Thoracic aorta (tissue), 2 donors: ENCODE results near the gene UBL4A. TPM values are rescaled to one million over a fixed set of nuclear protein-coding genes. Genes with fewer than 3 reads are reported as not detected.

Experiments used
- ATAC-seq: fragments of 150-250 bp; one replicate; pipeline ENCODE4 v1.8.0; 2017; ENCODE audit warnings: low read depth; ENCODE audit not compliant: insufficient number of reproducible peaks, low FRiP score
- DNase-seq: peaks from one replicate; pipeline ENCODE4 v3.0.0-alpha.2; 2020; ENCODE audit warnings: low spot score
- H3K27ac ChIP-seq, 2 donors: fragments of 200-600 bp; sonication (generic); 1 replicate in 1 of 2; 2 replicates in 1 of 2; pipeline ENCODE4 v1.5.1; 2016; ENCODE audit warnings: mild to moderate bottlenecking in 2 of 2, moderate library complexity in 2 of 2
- H3K27me3 ChIP-seq: fragments of 200-600 bp; sonication (generic); replicated peaks from 2 replicates; pipeline ENCODE4 v1.6.0; 2016; ENCODE audit warnings: mild to moderate bottlenecking; ENCODE audit not compliant: insufficient read depth
- H3K36me3 ChIP-seq: fragments of 200-600 bp; sonication (generic); one replicate; pipeline ENCODE4 v1.5.1; 2016
- H3K4me1 ChIP-seq, 2 donors: fragments of 200-600 bp; sonication (generic); 1 replicate in 1 of 2; 2 replicates in 1 of 2; pipeline versions ENCODE4 v1.5.1 to v1.6.0; 2016; ENCODE audit warnings: low read depth in 2 of 2, mild to moderate bottlenecking in 1 of 2; ENCODE audit not compliant: control insufficient read depth in 1 of 2
- H3K4me3 ChIP-seq: fragments of 200-600 bp; sonication (generic); 2 replicates; pipeline ENCODE4 v1.5.1; 2016; ENCODE audit warnings: mild to moderate bottlenecking
- H3K9me3 ChIP-seq: fragments of 200-600 bp; sonication (generic); 2 replicates; pipeline ENCODE4 v1.5.1; 2016
- total RNA-seq, 2 donors: library from RNA; depleted of rRNA; stranded (reverse); fragments of >200 nt; gene quantifications; one replicate each; pipeline versions ENCODE4 v1.1.0 to v1.2.3, GENCODE V29; 2016
- TF ChIP-seq, protein P1 (sequence below): fragments of 200-600 bp; sonication (generic); IDR thresholded peaks from one replicate; pipeline ENCODE4 v1.5.1; 2019; ENCODE audit warnings: antibody characterized with exemption

Gene UBL4A
- 10 to 100 TPM; 28.1 to 67.1 TPM for total RNA-seq

GRCh38 chrX:154486396-154487207 is at the start of gene UBL4A:
Gene UBL4A (minus strand): TSS chrX:154486615. CDS start chrX:154486584, 31 bp downstream.
- Histone ChIP-seq H3K4me1 (peaks cover 3 to 41% of the 10 kb centered on the region in 2 donors), H3K27ac (peak within 1 kb of the TSS; percentile 52 to 77), H3K4me3 (peak within 1 kb of the TSS; percentile 78), H3K9me3 (no peaks in the 10 kb centered on the region), H3K36me3 (peaks cover 5% of the 10 kb centered on the region), H3K27me3 (no peaks in the 10 kb centered on the region)
- ATAC-seq: no peak
- DNase-seq: peak; percentile 30
- TF ChIP-seq, protein P1, sequence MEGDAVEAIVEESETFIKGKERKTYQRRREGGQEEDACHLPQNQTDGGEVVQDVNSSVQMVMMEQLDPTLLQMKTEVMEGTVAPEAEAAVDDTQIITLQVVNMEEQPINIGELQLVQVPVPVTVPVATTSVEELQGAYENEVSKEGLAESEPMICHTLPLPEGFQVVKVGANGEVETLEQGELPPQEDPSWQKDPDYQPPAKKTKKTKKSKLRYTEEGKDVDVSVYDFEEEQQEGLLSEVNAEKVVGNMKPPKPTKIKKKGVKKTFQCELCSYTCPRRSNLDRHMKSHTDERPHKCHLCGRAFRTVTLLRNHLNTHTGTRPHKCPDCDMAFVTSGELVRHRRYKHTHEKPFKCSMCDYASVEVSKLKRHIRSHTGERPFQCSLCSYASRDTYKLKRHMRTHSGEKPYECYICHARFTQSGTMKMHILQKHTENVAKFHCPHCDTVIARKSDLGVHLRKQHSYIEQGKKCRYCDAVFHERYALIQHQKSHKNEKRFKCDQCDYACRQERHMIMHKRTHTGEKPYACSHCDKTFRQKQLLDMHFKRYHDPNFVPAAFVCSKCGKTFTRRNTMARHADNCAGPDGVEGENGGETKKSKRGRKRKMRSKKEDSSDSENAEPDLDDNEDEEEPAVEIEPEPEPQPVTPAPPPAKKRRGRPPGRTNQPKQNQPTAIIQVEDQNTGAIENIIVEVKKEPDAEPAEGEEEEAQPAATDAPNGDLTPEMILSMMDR: no peak

- H3K9me3 ChIP-seq: no peaks in the 10 kb centered on the region
- peaks cover 7% of the 10 kb centered on the region for H3K36me3 ChIP-seq
- H3K4me3 ChIP-seq: no peak overlapping the region
- no peak overlapping the region for H3K27ac ChIP-seq
- DNase-seq (no peak), ATAC-seq (no peak)
- TF ChIP-seq, protein P1: no peak
- peaks cover 2 to 21% of the 10 kb centered on the region in 2 donors for H3K4me1 ChIP-seq
- H3K27me3 ChIP-seq: no peaks in the 10 kb centered on the region
Observed at GRCh38 chrX:154535892-154536291, 49.5 kb upstream of the UBL4A start.

GRCh38 chrX:154534526-154535322 is 48.3 kb upstream of the UBL4A start:
- Histone ChIP-seq H3K27me3 (no peaks in the 10 kb centered on the region), H3K4me1 (peaks cover 0 to 17% of the 10 kb centered on the region in 2 donors), H3K36me3 (peaks cover 7% of the 10 kb centered on the region), H3K9me3 (no peaks in the 10 kb centered on the region), H3K27ac (peak overlapping the region in 1 of 2 donors; percentile 55), H3K4me3 (no peak overlapping the region)
- ATAC-seq: peak; percentile 30
- TF ChIP-seq, protein P1: peak; percentile 91
- DNase-seq: no peak

- Histone ChIP-seq H3K36me3 (peaks cover 7% of the 10 kb centered on the region), H3K27me3 (no peaks in the 10 kb centered on the region), H3K9me3 (no peaks in the 10 kb centered on the region), H3K4me3 (no peak overlapping the region), H3K4me1 (peaks cover 0 to 17% of the 10 kb centered on the region in 2 donors), H3K27ac (no peak overlapping the region)
- ATAC-seq (no peak), DNase-seq (no peak)
- TF ChIP-seq, protein P1: no peak
Observed at GRCh38 chrX:154532690-154533089, 46.3 kb upstream of the UBL4A start.

DNA sequence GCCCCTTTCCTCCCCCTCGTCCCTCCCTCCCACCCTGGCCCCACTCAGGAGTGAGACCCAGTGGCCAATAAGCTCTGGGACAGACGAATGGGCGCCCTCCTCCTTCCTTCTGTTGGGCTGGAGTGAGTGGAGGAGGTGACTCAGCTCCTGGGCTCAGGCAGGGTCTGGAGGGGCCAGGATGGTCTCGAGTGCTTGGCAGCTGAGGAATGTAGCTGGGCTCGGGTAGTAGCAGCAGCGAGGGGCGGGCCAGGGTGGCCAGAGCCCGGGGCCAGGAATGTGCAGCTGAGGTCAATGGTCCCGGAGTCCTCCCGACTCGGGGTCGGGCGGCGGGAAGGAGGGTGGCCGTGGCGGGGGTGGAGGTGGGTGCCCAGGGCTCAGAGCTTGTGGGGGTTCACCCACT is 45.2 kb upstream of the UBL4A start:
- H3K27ac ChIP-seq: peak overlapping the region in 1 of 2 donors; percentile 86

More for the DNA sequence above, 45.2 kb upstream of the UBL4A start:
- ATAC-seq: peak; percentile 46
- no peak for DNase-seq
- Histone ChIP-seq H3K9me3 (no peaks in the 10 kb centered on the region), H3K27me3 (no peaks in the 10 kb centered on the region), H3K36me3 (peaks cover 7% of the 10 kb centered on the region), H3K4me3 (no peak overlapping the region), H3K4me1 (peaks cover 0 to 22% of the 10 kb centered on the region in 2 donors)
- TF ChIP-seq, protein P1: no peak
